AG10803 (cell line): ENCODE measurements around the gene FAM184A.
"Not testable (repeated sequence)": the region's sequence is repeated elsewhere in the genome, so short reads cannot be mapped to it uniquely, and the experiment has no call there.

ENCODE experiments used
- DNase-seq: peaks from one replicate; pipeline ENCODE4 v3.0.0; 2010; ENCODE audit warnings: low read depth
- H3K4me3 ChIP-seq: 2 replicates; pipeline ENCODE4 v1.5.1; 2011; ENCODE audit warnings: mild to moderate bottlenecking, low read length, control low read depth
- CTCF ChIP-seq: conservative IDR thresholded peaks from 2 replicates; pipeline ENCODE4 v1.5.1; 2011; ENCODE audit warnings: mild to moderate bottlenecking, low read length, control low read depth, inconsistent platforms

The FAM184A gene

GRCh38 chr6:119028091-119028490, 50.4 kb downstream of the FAM184A start:
- no peak for DNase-seq
- H3K4me3 ChIP-seq, result no peak overlapping the region
- no peak for TF ChIP-seq CTCF

GRCh38 chr6:119027465-119027864, 51.0 kb downstream of the FAM184A start:
- DNase-seq, result no peak
- no peak for TF ChIP-seq CTCF
- no peak overlapping the region for H3K4me3 ChIP-seq

GRCh38 chr6:119026822-119027221, 51.6 kb downstream of the FAM184A start:
- DNase-seq, result no peak
- no peak overlapping the region for H3K4me3 ChIP-seq
- TF ChIP-seq CTCF, result no peak

GRCh38 chr6:119025793-119026192, 52.7 kb downstream of the FAM184A start:
- no peak for DNase-seq
- TF ChIP-seq CTCF, result no peak
- no peak overlapping the region for H3K4me3 ChIP-seq

- no peak overlapping the region for H3K4me3 ChIP-seq
- DNase-seq, result no peak
- no peak for TF ChIP-seq CTCF
These were observed 54.4 kb downstream of the FAM184A start for GRCh38 chr6:119024111-119024510.

GRCh38 chr6:119022796-119023195, 55.7 kb downstream of the FAM184A start:
- no peak overlapping the region for H3K4me3 ChIP-seq
- no peak for DNase-seq
- no peak for TF ChIP-seq CTCF

- DNase-seq, result no peak
- no peak for TF ChIP-seq CTCF
- no peak overlapping the region for H3K4me3 ChIP-seq
These were observed 57.6 kb downstream of the FAM184A start for GRCh38 chr6:119020597-119021561.

GRCh38 chr6:119015165-119015564, 63.3 kb downstream of the FAM184A start:
- DNase-seq, H3K4me3 ChIP-seq: not testable (repeated sequence)
